Measurements from ENCODE around the gene METTL16.

The METTL16 gene

GRCh38 chr17:2399572-2400473 is 111.9 kb downstream of the METTL16 start:
- Mint-ChIP-seq H3K27me3 (ENCODE audit: low read depth) (peaks cover 4% of the 10 kb centered on the region), H3K9me3 (no peaks in the 10 kb centered on the region), H3K27ac (peak overlapping the region; percentile 95 to 99 (median 98)), H3K4me3 (peak overlapping the region; percentile 89 to 99 (median 99)), H3K36me3 (ENCODE audit: low read depth) (no peaks in the 10 kb centered on the region), H3K4me1 (peaks cover 34% of the 10 kb centered on the region)
- no peak for TF ChIP-seq CTCF (IDR thresholded peaks at IDR 0.05; ENCODE audit: unreplicated experiment in 3 of 3)

- peaks cover 39% of the 10 kb centered on the region for H3K4me1 Mint-ChIP-seq
- H3K4me3 Mint-ChIP-seq, result peak overlapping the region; percentile 89 to 99 (median 99)
- no peaks in the 10 kb centered on the region for H3K36me3 Mint-ChIP-seq (ENCODE audit: low read depth)
- H3K27ac Mint-ChIP-seq, result peak overlapping the region; percentile 95 to 99 (median 98)
- no peak for TF ChIP-seq CTCF (IDR thresholded peaks at IDR 0.05; ENCODE audit: unreplicated experiment in 3 of 3)
- H3K27me3 Mint-ChIP-seq (ENCODE audit: low read depth), result peaks cover 4% of the 10 kb centered on the region
- no peaks in the 10 kb centered on the region for H3K9me3 Mint-ChIP-seq
These were observed 112.8 kb downstream of the METTL16 start for GRCh38 chr17:2398655-2399571.

GRCh38 chr17:2398182-2398581 is 113.5 kb downstream of the METTL16 start:
- H3K4me1 Mint-ChIP-seq, result peaks cover 39% of the 10 kb centered on the region
- H3K27me3 Mint-ChIP-seq (ENCODE audit: low read depth), result peaks cover 4% of the 10 kb centered on the region
- peak overlapping the region; percentile 95 to 99 (median 98) for H3K27ac Mint-ChIP-seq
- peak overlapping the region; percentile 89 to 99 (median 99) for H3K4me3 Mint-ChIP-seq
- H3K9me3 Mint-ChIP-seq, result no peaks in the 10 kb centered on the region
- no peak for TF ChIP-seq CTCF (IDR thresholded peaks at IDR 0.05; ENCODE audit: unreplicated experiment in 3 of 3)
- H3K36me3 Mint-ChIP-seq (ENCODE audit: low read depth), result no peaks in the 10 kb centered on the region

GRCh38 chr17:2397247-2398171 is 114.2 kb downstream of the METTL16 start:
- Mint-ChIP-seq H3K9me3 (no peaks in the 10 kb centered on the region), H3K27me3 (ENCODE audit: low read depth) (peaks cover 4% of the 10 kb centered on the region), H3K4me3 (peak overlapping the region; percentile 89 to 99 (median 99)), H3K36me3 (ENCODE audit: low read depth) (no peaks in the 10 kb centered on the region), H3K27ac (peak overlapping the region; percentile 95 to 99 (median 98)), H3K4me1 (peaks cover 40% of the 10 kb centered on the region)
- TF ChIP-seq CTCF (IDR thresholded peaks at IDR 0.05; ENCODE audit: unreplicated experiment in 3 of 3), result no peak

GRCh38 chr17:2396568-2397246 is 115.0 kb downstream of the METTL16 start:
- no peak for TF ChIP-seq CTCF (IDR thresholded peaks at IDR 0.05; ENCODE audit: unreplicated experiment in 3 of 3)
- H3K9me3 Mint-ChIP-seq, result no peaks in the 10 kb centered on the region
- H3K27me3 Mint-ChIP-seq (ENCODE audit: low read depth), result peaks cover 2% of the 10 kb centered on the region
- peak overlapping the region; percentile 89 to 99 (median 99) for H3K4me3 Mint-ChIP-seq
- H3K4me1 Mint-ChIP-seq, result peaks cover 48% of the 10 kb centered on the region
- no peaks in the 10 kb centered on the region for H3K36me3 Mint-ChIP-seq (ENCODE audit: low read depth)
- peak overlapping the region; percentile 95 to 99 (median 98) for H3K27ac Mint-ChIP-seq

Data from nephron (organoid).